ENCODE data around the gene NRXN3.

DNA sequence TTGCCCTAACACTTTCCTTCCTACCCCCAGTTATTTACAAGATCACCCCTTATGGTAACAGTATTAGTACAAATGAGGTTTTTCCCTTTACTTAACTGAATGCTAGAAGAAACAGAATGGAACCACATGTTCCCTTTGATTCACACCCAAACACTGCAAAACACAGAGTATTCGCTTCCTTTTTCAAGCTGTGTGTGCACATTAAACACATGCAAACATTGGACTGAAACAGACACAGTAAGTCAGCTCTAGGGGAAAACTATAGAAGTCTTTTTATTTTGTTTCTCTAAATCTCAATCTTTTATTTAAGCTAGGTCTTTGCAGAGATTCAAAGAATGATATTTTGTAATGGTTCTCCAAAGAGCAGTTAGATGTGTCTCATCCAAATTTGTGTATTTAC is 1312.7 kb downstream of the NRXN3 start:
- TF ChIP-seq CREB1 (IDR thresholded peaks at IDR 0.05) (no peak), CREB1 (CRISPR knock-in tag; IDR thresholded peaks at IDR 0.05) (no peak), ZBTB26 (CRISPR knock-in tag; IDR thresholded peaks at IDR 0.05; ENCODE audit: borderline replicate concordance) (no peak)

Data from HepG2 (cell line).